GM18861 (cell line): ENCODE data around the gene TBX18.

ENCODE experiments used
- ATAC-seq: cut with Tn5 transposase; IDR thresholded peaks from one replicate; pipeline ENCODE4 v1.9.1; 2021; ENCODE audit not compliant: unreplicated experiment

The TBX18 gene

DNA sequence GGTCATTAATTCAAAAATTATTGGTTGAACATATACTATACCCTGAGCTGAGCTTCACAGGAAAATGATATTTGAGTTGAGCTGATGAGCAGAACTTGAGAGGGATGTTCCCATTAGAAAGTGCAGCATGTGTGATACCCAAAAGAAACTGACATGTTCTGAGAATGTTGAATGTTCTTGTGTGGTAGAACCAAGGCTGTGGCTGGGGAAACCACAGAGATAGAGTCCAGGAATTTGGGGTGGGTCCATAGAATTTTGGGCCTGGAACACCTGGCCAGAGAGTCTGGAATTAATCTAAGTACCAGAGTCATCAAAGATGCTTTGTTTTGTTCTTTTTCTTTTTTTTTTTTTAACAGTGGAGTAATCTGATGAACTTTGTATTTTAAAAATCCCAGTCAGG lies 88.7 kb downstream of the TBX18 start:
- ATAC-seq = no peak

DNA sequence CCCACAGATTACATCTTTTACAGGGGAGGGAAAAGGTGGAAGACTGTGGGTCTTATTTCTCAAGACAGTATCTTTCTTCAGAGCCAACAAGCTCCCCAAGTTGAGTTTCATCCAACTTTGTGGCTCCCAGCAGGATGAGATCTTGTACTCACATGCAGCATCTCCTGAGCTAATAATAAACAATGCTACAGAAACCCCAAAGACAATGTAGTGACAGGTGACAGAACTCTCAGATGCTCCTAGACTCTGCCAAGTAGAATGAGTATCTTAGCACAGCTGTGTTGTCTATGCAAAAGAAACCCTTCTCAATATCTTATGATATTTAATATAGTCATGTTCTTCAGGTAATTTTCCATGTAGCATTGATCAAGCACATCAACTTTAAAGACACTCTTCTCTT lies 90.0 kb downstream of the TBX18 start:
- no peak for ATAC-seq

DNA sequence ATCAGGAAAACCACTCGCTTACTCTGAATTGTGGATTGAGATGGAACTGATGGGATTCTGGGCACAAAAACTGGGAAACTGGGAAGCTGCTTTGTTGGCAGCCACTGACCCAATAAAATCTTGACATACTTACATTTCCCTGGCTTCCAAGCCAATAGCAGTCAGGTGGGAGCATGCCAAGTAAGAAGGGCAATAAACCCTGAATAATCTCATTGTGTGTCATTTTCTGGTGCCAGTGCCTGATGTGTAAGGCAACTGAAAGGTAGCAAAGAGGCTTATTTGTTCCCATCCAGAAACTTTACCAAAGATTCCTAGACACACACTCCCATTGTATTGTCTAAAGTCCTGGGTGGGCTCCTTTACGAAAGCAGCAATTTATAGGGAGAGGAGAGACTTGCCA lies 93.2 kb downstream of the TBX18 start:
- ATAC-seq = no peak

DNA sequence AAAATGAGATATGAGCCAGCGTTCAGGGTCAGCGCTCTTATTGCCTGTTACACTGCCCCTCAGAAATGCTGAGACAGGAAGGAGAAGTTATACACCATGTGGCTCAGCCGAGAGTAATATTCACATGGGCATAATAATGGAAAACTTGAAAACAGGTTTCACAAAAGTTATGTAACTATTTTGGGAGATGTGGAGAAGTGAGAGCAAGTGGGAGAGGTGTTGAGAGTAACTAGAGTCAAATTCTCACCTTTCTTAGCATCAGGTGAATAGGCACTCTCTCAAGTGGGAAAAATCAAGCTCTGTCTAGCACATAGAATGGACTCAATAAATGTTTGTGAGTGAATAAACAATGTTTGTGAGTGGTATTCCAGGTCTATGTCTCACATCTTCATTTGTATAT lies 94.5 kb downstream of the TBX18 start:
- no peak for ATAC-seq

DNA sequence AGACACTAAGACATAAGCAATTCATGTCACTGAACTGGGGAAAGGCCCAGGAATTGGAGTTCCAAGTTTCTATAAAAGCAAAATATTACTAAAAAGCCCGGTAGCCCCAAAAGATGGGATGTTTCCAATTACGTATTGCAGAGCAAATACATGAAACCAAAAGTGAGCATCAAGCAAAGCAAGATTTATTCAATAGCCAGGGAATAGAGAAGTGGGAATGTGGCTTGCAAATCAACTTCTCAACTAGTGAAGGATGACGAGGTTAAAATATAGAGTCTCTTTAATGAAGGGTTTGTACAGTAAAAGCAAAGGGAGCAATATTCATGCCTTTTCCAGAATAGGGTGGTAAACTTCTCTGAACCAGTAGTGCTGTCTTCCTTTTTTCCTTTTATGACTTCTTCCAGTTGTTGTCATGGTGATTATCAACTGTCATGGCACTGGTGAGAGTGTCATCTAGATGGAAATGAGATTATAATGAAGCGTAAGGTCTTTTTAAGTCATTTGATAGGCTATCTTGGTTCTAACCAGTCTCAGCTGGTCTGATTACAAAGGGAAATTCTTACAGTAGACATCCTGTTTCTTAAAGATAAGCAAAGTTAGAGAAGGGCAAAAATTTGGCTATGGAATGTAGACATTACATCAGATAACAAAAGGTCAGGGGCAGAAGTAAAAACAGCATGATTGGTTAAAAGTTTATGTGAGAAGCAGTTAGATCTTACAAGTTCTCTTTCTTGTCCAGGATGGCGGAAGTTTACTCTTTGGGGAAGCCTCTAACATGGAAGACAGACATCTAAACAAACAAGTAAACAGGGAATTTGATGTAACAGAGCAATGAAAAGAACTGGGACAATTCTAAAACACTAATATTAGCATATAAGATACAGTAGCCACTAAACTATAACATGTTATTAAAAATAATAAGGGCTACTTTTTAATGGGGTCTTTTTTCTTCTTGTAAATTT lies 96.9 kb downstream of the TBX18 start:
- no peak for ATAC-seq

DNA sequence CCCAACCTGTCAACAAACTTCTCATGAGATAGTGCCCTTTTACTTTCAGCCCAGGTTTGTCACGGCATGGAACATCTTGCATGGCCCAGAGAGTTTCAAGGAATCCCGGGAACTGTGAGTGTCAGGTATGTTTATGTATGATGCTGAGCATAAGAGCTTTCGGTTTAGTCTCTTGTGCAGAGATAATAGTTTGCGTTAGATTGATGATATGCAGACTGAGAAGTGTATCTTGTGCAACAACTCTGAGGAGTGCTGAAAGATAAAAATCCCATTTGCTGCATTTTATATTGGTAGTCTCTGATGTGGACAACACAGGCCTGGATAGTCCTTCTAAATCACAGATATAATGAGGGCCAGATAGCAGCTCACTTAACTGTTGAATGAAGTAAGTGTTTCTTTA lies 99.0 kb downstream of the TBX18 start:
- no peak for ATAC-seq

DNA sequence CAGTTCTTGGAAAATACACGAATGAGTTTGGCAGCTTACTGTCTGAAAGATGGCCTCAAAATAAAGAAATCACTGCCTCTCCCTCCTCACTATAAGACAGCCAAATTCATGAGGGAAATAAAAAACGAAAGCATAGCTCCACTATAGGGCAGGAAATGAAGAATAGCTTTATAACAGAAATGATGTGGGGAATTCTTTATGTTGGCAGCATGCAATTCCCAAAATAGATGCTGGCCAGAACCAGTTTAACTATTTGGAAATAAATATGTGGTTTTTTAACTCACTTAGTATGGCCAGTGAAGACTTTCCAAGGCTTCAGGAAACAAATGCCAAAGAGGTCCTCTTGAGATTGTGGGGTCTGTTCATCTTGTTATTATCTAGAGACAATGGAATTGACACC lies 100.5 kb downstream of the TBX18 start:
- no peak for ATAC-seq

DNA sequence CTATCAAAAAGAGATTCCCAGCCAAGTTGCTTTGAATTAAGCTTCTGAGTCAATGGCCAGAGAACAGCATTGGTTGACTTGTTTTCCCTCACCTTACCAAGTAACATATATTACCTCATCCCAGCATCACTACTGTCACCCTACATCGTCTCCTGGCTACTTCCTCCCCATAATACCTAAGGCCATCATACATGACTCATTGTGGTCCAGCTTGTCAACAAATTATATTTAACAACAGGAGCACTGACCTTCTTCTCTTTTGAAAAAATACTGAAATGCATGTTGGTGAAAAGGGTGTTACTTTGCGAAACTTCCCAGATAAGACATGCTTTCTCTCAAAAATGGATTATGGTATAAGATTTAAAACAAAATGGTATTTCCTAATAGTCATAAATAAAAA lies 106.9 kb downstream of the TBX18 start:
- no peak for ATAC-seq

DNA sequence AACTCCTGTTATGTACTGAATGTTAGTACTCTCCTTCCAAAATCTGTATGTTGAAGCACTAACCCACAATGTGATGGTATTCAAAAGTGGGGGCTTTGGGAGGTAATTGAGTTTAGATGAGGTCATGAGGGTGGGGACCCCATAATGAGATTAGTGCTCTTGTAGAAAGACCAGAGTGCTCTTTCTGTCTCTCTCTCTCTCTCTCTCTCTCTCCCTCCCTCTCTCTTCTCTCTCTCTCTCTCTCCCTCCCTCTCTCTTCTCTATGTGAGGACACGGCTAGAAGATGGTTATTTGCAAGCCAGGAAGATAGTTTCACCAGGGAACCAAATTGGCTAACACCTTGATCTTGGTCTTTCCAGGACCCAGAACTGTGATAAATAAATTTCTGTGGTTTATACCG lies 107.4 kb downstream of the TBX18 start:
- no peak for ATAC-seq

DNA sequence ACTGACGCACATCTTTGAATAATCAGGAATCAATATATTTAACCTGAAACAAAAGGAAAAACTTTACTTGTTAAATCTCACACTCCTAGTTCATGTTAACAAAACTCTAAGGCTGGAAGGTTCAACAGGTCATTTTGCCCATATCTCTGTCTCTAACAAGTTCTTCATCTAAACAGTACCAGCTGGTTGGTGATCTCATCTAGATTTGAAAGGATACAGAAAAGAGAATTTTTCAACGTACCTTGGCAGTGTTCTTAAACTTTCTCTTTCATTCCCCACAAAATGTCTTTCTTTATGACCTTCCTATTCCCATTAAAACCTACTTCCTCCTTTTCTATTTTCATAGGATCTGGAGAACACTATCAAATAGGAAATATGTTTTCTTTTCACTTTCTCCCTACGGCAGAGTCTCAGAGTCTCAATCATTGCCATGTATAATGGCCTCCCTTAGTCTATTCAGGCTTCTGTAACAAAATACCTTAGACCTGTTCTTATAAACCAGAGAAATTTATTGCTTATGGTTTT lies 111.3 kb downstream of the TBX18 start:
- no peak for ATAC-seq

DNA sequence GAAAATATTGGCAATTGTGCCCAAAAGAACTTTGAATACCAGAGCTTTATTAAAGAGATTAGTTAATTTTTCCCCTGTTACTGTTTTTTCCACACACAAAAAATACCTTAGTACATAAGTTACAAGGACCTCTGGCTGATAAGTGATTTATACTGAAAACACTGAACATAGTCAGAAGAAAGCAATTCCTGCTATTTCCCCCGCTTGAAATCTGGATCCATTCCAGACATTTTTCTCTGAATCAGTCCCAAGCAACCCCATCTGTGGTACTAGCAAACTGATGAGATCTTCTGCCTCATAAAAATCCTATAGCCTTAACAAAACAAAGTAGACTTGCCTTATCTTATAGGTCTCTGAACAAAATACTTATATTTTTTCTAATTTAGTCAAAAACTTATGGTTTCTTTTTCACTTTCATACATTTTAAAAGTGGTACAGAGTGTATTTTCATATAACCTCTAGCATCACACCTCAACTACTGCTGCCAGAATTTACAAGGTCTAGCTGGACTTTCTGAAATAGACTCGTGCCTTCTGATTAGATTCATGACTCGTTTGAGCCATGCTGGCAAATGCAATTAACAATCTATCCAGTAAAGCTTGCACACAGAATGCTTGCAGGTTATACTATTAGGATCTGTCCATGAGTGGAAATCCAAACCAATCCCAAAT lies 111.9 kb downstream of the TBX18 start:
- no peak for ATAC-seq

DNA sequence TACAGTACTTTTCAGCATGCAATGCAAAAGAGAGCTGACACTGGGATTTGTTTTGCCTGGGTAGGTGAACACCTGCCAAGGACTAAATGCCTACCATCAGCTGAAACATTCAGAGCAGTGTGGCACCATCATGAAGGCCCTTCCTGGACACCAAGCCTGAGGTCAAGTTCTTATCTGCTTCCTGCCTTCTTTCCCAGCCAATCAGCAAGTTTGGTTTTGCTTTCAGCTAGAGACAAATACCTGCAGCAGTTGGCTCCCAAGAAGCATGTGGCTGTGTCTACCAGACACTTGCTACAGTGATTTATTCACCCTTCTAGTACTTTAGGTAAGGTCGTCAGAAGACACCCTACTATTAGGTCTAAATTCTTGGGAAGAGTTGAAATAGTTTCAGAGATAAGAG lies 112.8 kb downstream of the TBX18 start:
- no peak for ATAC-seq

DNA sequence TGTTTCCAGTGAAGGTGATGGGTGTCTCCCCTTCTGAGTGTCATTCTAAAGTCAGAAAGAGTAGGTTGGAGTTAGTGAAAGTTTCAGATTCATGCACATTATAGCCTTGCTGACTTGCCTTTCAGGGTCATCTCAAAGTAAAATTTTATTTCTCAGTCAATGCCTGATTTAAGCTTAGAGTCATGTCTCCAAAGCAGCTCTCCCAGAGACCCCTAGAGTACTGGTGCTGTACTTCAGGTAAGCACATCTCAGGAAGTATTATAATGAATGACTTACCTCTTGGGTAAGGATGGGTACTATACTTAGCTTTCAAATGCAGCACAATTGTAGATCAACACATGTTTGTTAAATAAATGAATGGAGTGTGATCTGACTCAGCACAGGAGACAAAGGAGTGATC lies 116.0 kb downstream of the TBX18 start:
- ATAC-seq = no peak

DNA sequence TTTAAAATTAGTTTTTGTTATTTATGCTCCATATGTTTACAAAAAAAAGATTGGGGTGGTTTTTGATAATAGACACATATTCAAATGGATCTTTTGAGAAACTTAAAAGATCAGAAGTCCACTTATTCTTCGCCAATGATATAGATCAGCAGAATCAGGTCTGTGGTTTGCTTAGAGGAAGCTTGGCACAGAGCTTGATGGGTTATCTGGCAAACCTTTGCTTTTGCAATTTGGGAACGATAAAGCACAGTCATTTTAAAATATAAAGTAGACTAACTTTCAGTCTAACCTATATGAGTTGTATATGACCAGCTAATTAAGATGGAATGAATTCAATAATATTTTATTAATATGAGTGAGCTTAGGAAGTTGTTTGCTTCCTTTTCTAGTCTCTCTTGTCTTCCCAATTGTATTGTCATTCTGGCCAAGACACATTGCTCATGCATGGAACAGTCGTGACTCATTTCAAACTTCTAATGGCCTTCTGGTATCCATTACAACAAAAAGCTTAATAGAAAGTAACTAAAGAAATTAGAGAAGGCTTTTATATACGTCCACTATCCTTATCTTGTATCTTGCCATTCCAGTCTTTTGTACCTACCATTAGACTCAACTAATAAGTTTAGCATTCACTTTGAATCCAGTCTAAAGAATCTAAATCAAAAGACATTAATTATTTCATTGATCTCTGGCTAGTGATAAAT lies 118.7 kb downstream of the TBX18 start:
- ATAC-seq = no peak

DNA sequence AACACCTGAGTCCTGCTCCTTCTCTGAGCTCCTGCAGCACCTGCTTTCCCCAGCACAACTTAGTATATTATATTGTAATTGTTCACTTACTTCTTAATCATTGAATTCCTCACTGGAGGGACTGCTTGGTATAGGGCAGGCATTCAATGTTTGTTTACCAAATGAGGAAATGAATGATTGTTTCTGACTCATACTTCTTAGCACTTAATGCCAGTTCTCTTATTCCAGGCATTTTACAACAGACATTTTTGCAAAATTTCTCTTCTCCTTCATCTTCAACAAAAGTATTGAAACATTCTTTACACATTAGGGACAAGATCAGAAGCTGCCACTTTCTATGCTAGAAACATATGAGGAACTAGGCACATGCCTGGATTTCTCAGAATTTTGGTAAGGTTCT lies 119.4 kb downstream of the TBX18 start:
- ATAC-seq = no peak

DNA sequence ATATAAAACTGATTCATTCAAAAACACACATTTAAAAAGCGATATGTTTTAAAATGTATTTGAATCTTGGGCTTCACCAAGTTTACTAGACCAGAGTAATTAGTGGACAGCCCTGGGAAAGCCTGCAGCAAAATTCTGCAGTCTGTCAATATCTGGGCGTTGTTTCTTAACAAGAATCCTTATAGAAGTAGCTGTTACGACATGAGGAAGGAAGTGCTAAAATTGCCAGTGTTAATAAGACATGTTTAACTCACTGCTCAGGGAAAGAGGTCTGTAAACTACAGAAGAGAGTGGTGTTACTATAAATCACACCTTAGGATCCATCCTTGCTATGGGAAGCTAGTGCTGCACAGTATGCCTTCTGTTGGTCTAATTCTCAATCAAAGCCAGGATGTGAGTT lies 120.6 kb downstream of the TBX18 start:
- ATAC-seq = no peak

DNA sequence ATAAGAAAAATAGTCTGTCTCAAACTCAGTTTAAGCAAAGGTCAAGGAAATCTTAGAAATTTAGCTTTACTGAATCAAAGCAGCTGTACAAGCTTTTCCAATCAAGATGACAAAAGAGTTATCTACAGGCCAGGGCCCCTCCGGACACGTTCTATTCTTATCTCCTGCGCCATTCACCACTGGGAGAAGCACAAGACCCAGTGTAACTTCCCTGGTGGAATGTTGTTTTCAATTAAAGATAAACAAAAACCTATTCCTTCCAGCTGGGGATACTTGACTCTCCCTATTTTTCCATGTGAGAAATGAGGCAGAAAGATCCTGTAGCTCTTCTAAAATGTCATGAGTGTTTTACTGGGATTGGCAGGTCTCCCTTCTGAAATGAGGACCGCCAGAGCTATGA lies 123.3 kb downstream of the TBX18 start:
- ATAC-seq = no peak

DNA sequence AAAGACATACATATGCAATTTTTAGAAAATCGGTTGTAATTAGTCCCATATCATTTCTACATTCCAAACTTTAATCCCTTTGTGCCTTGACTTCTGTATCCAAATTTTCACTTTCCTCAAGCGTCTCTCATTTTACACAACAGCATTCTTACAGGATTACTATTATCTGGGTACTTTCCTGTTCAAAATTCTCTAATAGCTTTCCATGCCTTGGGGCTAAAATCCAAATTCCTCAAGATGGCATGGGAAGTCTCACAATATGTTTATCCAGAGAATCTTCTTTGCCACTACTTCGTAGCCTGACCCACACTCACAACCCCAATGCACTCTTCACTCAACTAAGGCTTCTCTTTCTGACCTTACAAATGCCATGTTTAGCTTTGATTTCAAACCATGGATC lies 125.0 kb downstream of the TBX18 start:
- ATAC-seq = no peak

DNA sequence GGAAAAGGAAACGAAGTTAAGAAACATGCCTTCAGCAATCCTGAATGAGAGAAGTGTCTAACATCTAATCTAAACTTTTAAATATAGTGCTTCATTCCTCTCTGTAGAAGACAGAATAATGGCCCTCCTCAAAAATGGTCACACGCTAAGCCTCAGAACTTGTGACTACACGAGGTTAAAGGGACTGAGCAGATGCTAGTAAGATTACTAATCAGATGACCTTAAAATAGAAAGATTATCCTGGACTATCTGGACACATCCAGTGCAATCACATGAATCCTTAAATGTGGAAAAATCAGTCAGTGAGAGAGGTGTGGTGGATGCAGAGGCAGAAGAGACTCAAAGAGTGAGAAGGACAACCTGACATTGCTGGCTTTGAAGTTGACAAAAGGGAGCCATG lies 126.1 kb downstream of the TBX18 start:
- ATAC-seq = no peak
